Neutrophil (primary cell): ENCODE results near the gene ASPSCR1.

Experiments used
- H3K27ac ChIP-seq: fragments of 200-600 bp; sonication (generic); 2 replicates; pipeline ENCODE4 v1.5.1; 2016; ENCODE audit warnings: mild to moderate bottlenecking, moderate library complexity
- H3K27me3 ChIP-seq: fragments of 200-600 bp; sonication (generic); 2 replicates; pipeline ENCODE4 v1.6.0; 2016; ENCODE audit warnings: mild to moderate bottlenecking
- H3K36me3 ChIP-seq: fragments of 200-600 bp; sonication (generic); 2 replicates; pipeline ENCODE4 v1.5.1; 2017
- H3K4me1 ChIP-seq, 2 experiments: fragments of 200-600 bp in 1 of 2; sonication (generic) in 1 of 2; 1 replicate in 1 of 2; 2 replicates in 1 of 2; pipeline versions ENCODE4 v1.5.1 to v1.6.1; 2013 to 2016; ENCODE audit warnings: low read depth in 1 of 2, low read length in 1 of 2, mild to moderate bottlenecking in 1 of 2, moderate library complexity in 1 of 2; ENCODE audit not compliant: control insufficient read depth in 1 of 2, insufficient read depth in 1 of 2
- H3K4me3 ChIP-seq, 2 experiments: fragments of 200-600 bp in 1 of 2; sonication (generic) in 1 of 2; 1 replicate in 1 of 2; 2 replicates in 1 of 2; pipeline ENCODE4 v1.5.1; 2013 to 2016; ENCODE audit warnings: low read depth in 1 of 2, low read length in 1 of 2, mild to moderate bottlenecking in 1 of 2, moderate library complexity in 1 of 2
- H3K9me3 ChIP-seq: fragments of 200-600 bp; sonication (generic); 2 replicates; pipeline ENCODE4 v1.5.1; 2016
- CTCF ChIP-seq: fragments of 200-600 bp; sonication (generic); IDR thresholded peaks from 2 replicates; pipeline ENCODE4 v1.5.1; 2016; ENCODE audit warnings: antibody characterized with exemption

ASPSCR1 gene

GRCh38 chr17:82042649-82043048, 65.2 kb downstream of the ASPSCR1 start:
- Histone ChIP-seq H3K9me3 (no peaks in the 10 kb centered on the region), H3K27ac (no peak overlapping the region), H3K4me1 (peaks cover 5% of the 10 kb centered on the region in 2 experiments), H3K4me3 (no peak overlapping the region), H3K27me3 (no peaks in the 10 kb centered on the region), H3K36me3 (peaks cover 12% of the 10 kb centered on the region)
- TF ChIP-seq CTCF, result no peak

- Histone ChIP-seq H3K9me3 (no peaks in the 10 kb centered on the region), H3K4me3 (no peak overlapping the region), H3K4me1 (no peaks in the 10 kb centered on the region), H3K27me3 (no peaks in the 10 kb centered on the region), H3K36me3 (peaks cover 21% of the 10 kb centered on the region), H3K27ac (no peak overlapping the region)
- no peak for TF ChIP-seq CTCF
These were observed 66.1 kb downstream of the ASPSCR1 start for GRCh38 chr17:82043507-82043906.

GRCh38 chr17:82045936-82046484, 68.6 kb downstream of the ASPSCR1 start:
- Histone ChIP-seq H3K36me3 (peaks cover 34% of the 10 kb centered on the region), H3K9me3 (no peaks in the 10 kb centered on the region), H3K27ac (no peak overlapping the region), H3K4me3 (no peak overlapping the region), H3K4me1 (peaks cover 6% of the 10 kb centered on the region in 2 experiments), H3K27me3 (no peaks in the 10 kb centered on the region)
- no peak for TF ChIP-seq CTCF

GRCh38 chr17:82046903-82047302, 69.5 kb downstream of the ASPSCR1 start:
- peaks cover 34% of the 10 kb centered on the region for H3K36me3 ChIP-seq
- peaks cover 6 to 8% of the 10 kb centered on the region in 2 experiments for H3K4me1 ChIP-seq
- TF ChIP-seq CTCF, result no peak
- H3K4me3 ChIP-seq, result no peak overlapping the region
- no peaks in the 10 kb centered on the region for H3K9me3 ChIP-seq
- H3K27ac ChIP-seq, result no peak overlapping the region
- H3K27me3 ChIP-seq, result no peaks in the 10 kb centered on the region

- H3K4me3 ChIP-seq, result no peak overlapping the region
- H3K36me3 ChIP-seq, result peaks cover 34% of the 10 kb centered on the region
- H3K4me1 ChIP-seq, result peaks cover 10 to 12% of the 10 kb centered on the region in 2 experiments
- TF ChIP-seq CTCF, result no peak
- H3K27me3 ChIP-seq, result no peaks in the 10 kb centered on the region
- H3K9me3 ChIP-seq, result no peaks in the 10 kb centered on the region
- no peak overlapping the region for H3K27ac ChIP-seq
These were observed 70.0 kb downstream of the ASPSCR1 start for GRCh38 chr17:82047379-82047778.
